Measurements from ENCODE around the gene PRRT1B.

PRRT1B gene

GRCh38 chr9:131601683-131602181 is 56.4 kb downstream of the PRRT1B start:
- no peak for DNase-seq

GRCh38 chr9:131603199-131603598 is 57.9 kb downstream of the PRRT1B start:
- DNase-seq = no peak

DNA sequence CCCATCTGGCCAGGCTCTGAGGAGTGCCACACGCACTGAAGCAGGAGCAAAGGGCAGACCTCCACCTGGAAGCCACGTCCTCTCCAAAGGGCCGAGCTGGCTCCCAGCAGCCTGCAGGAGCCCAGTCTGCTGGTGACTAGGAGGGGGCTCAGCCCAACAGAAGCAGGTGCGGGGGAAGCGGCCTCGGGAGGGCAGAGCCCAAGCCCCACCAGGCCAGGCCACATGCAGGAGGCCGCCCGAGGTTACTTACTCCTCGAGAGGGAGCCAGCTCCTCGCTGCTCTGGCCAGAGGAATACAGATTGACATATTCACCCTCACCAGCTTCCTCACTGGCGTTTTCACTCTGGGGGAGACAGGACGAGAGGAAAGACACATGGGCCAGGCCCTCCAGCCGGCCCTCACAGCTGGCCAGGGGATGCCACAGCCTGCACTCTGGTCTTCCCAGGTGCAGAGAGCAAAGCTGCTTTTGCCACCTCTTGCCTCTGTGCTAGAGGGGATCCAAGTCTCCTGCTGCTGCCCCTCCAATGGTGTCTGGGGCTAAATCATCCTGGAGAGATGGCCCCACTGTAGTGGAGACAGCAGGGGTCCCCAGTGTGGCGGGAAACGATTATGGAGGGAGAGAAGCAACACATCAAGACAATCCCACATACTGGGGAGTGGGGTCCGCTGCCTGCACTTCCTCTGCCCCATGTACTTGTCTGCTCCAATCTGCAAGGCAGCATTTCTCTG is 58.6 kb downstream of the PRRT1B start:
- DNase-seq = no peak

DNA sequence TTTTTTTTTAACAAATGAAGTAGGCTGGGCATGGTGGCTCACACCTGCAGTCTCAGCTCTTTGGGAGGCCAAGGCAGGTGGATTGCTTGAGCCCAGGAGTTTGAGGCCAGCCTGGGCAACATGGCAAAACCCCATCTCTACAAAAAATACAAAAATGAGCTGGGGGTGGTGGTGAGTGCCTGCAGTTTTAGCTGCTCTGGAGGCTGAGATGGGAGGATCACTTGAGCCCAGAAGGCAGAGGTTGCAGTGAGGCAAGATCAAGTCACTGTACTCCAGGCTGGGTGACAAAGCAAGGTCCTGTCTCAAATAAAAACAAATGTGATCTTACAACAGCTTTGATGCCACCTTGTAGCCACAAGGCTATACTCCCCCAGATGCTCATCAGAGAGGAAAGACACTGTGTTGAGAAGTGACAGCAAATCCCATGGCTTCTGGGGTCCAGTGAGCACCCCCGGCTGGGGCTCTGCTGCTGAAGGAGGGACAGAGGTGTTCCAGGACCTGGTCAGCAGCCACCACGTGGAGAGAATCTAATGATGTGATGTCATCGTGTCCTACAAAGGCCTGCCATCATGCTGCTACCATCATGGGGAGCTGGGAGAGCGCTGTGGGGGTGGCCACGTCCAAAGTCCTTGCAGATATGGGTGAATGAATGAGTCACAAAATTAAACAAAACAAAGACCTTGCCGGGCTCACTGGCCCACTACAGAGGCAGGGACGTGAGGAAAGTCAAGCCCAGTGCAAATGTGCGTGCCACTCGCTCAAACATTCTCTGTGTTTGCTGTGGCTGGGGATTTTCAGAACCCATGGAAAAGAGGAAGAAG is 60.7 kb downstream of the PRRT1B start:
- DNase-seq = no peak

GRCh38 chr9:131606896-131607567 is 61.7 kb downstream of the PRRT1B start:
- no peak for DNase-seq

- DNase-seq = no peak
Observed at GRCh38 chr9:131607591-131607990, 62.3 kb downstream of the PRRT1B start.

GRCh38 chr9:131608493-131609037 is 63.2 kb downstream of the PRRT1B start:
- no peak for DNase-seq

All from activated CD4-positive, alpha-beta T cell treated with anti-CD3 and anti-CD28 coated beads for 48 hours (primary cell).